GM12878 (cell line): Measurements from ENCODE around the gene CRYZL1.

ENCODE experiments used
- CHD2 ChIP-seq: IDR thresholded peaks from 2 replicates; pipeline ENCODE4 v1.6.1; 2011; ENCODE audit warnings: low read depth, low read length, improper control_type of control experiment, borderline replicate concordance
- CREM ChIP-seq: IDR thresholded peaks from 2 replicates; pipeline ENCODE4 v1.6.1; 2014; ENCODE audit warnings: antibody characterized with exemption, low read depth
- RBBP5 ChIP-seq: fragments of 200-600 bp; sonication (generic); conservative IDR thresholded peaks from 2 replicates; pipeline ENCODE4 v1.6.1; 2016
- SIN3A ChIP-seq: IDR thresholded peaks from 2 replicates; pipeline ENCODE4 v1.6.1; 2012; ENCODE audit warnings: low read depth, low read length, improper control_type of control experiment
- SRF ChIP-seq, 2 experiments: IDR thresholded peaks; 2 replicates each; pipeline ENCODE4 v1.6.1; 2011; ENCODE audit warnings: low read depth in 2 of 2, low read length in 2 of 2, mild to moderate bottlenecking in 1 of 2, moderate library complexity in 1 of 2
- TF ChIP-seq, protein P1 (sequence below), 3 experiments: IDR thresholded peaks in 2 of 3; conservative IDR thresholded peaks in 1 of 3; 2 replicates each; pipeline ENCODE4 v1.5.1; 2011; ENCODE audit warnings: low read depth in 3 of 3, low read length in 3 of 3, mild to moderate bottlenecking in 3 of 3, control low read depth in 2 of 3, moderate library complexity in 2 of 3, inconsistent platforms in 1 of 3, mixed read lengths in 1 of 3; ENCODE audit not compliant: control insufficient read depth in 2 of 3, insufficient read depth in 1 of 3; ENCODE audit errors: extremely low read depth in 1 of 3
- TF ChIP-seq, protein P2 (sequence below): IDR thresholded peaks from 2 replicates; pipeline ENCODE4 v1.6.1; 2012; ENCODE audit warnings: low read depth, low read length, improper control_type of control experiment

DNA sequence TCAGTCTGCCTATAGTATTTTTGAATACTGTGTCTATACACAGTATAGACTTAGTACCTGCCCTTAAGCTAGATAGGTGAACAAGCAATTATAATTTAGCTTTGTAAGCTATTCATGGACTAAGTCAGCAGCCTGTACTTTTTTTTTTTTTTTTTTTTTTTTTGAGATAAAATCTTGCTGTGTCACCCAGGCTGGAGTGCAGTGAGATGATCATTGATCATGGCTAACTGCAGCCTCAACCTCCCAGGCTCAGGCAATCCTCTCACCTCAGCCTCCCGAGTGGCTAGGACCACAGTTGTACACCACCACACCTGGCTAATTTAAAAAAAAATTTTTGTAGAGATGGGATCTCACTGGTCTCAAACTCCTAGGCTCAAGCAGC, 18.0 kb upstream of the CRYZL1 start:
- TF ChIP-seq, protein P1, sequence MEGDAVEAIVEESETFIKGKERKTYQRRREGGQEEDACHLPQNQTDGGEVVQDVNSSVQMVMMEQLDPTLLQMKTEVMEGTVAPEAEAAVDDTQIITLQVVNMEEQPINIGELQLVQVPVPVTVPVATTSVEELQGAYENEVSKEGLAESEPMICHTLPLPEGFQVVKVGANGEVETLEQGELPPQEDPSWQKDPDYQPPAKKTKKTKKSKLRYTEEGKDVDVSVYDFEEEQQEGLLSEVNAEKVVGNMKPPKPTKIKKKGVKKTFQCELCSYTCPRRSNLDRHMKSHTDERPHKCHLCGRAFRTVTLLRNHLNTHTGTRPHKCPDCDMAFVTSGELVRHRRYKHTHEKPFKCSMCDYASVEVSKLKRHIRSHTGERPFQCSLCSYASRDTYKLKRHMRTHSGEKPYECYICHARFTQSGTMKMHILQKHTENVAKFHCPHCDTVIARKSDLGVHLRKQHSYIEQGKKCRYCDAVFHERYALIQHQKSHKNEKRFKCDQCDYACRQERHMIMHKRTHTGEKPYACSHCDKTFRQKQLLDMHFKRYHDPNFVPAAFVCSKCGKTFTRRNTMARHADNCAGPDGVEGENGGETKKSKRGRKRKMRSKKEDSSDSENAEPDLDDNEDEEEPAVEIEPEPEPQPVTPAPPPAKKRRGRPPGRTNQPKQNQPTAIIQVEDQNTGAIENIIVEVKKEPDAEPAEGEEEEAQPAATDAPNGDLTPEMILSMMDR (IDR thresholded peaks at IDR 0.05 in 2 of 3, conservative IDR thresholded peaks at IDR 0.05 in 1 of 3; ENCODE audit: control insufficient read depth in 2 of 3, extremely low read depth in 1 of 3, insufficient read depth in 1 of 3, low read depth in 3 of 3, low read length in 3 of 3), result no peak
- TF ChIP-seq, protein P2, sequence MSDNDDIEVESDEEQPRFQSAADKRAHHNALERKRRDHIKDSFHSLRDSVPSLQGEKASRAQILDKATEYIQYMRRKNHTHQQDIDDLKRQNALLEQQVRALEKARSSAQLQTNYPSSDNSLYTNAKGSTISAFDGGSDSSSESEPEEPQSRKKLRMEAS, result no peak
- no peak for TF ChIP-seq CHD2
- TF ChIP-seq SIN3A, result no peak
- no peak for TF ChIP-seq RBBP5
- TF ChIP-seq SRF (IDR thresholded peaks at IDR 0.05; ENCODE audit: low read depth in 2 of 2, low read length in 2 of 2), result no peak
- TF ChIP-seq CREM, result no peak
